Activated naive CD4-positive, alpha-beta T cell treated with anti-CD3 and anti-CD28 coated beads, Interleukin-2, amount 50 U/mL, for 24 hours (primary cell): Measurements from ENCODE around the gene ORC2.
"Not testable (repeated sequence)": the region's sequence is repeated elsewhere in the genome, so short reads cannot be mapped to it uniquely, and the experiment has no call there.

ENCODE experiments used
- H3K27ac Mint-ChIP-seq: one replicate; pipeline ENCODE4 v1.8.0; 2021; ENCODE audit warnings: mild to moderate bottlenecking, mixed read lengths
- H3K27me3 Mint-ChIP-seq: one replicate; pipeline ENCODE4 v1.8.0; 2021; ENCODE audit warnings: mixed read lengths
- H3K36me3 Mint-ChIP-seq: one replicate; pipeline ENCODE4 v1.8.0; 2021; ENCODE audit warnings: mixed read lengths
- H3K4me1 Mint-ChIP-seq: one replicate; pipeline ENCODE4 v1.8.0; 2021; ENCODE audit warnings: mixed read lengths
- H3K4me3 Mint-ChIP-seq: one replicate; pipeline ENCODE4 v1.8.0; 2021; ENCODE audit warnings: mild to moderate bottlenecking, mixed read lengths
- H3K9me3 Mint-ChIP-seq: one replicate; pipeline ENCODE4 v1.8.0; 2021; ENCODE audit warnings: mixed read lengths

ORC2 gene

GRCh38 chr2:200963124-200963917 is at the start of gene ORC2:
ORC2 (minus strand) TSS chr2:200963660; CDS start chr2:200958123, 5,537 bp downstream.
- H3K4me1 Mint-ChIP-seq = peaks cover 78% of the 10 kb centered on the region
- H3K27ac Mint-ChIP-seq = peak within 1 kb of the TSS; percentile 99
- H3K27me3 Mint-ChIP-seq = no peaks in the 10 kb centered on the region
- peak within 1 kb of the TSS; percentile 98 for H3K4me3 Mint-ChIP-seq
- H3K36me3 Mint-ChIP-seq = peaks cover 11% of the 10 kb centered on the region
- no peaks in the 10 kb centered on the region for H3K9me3 Mint-ChIP-seq

- no peaks in the 10 kb centered on the region for H3K27me3 Mint-ChIP-seq
- H3K4me3 Mint-ChIP-seq = no peak overlapping the region
- no peaks in the 10 kb centered on the region for H3K9me3 Mint-ChIP-seq
- H3K4me1 Mint-ChIP-seq = no peaks in the 10 kb centered on the region
- no peak overlapping the region for H3K27ac Mint-ChIP-seq
- H3K36me3 Mint-ChIP-seq = peaks cover 3% of the 10 kb centered on the region
These were observed 44.9 kb upstream of the ORC2 start for GRCh38 chr2:201008296-201008829.

- Mint-ChIP-seq H3K4me1 (no peaks in the 10 kb centered on the region), H3K27me3 (no peaks in the 10 kb centered on the region), H3K27ac (no peak overlapping the region), H3K9me3 (no peaks in the 10 kb centered on the region), H3K36me3 (peaks cover 3% of the 10 kb centered on the region), H3K4me3 (no peak overlapping the region)
These were observed 44.1 kb upstream of the ORC2 start for GRCh38 chr2:201007584-201007998.

GRCh38 chr2:201006704-201007103 is 43.2 kb upstream of the ORC2 start:
- no peak overlapping the region for H3K27ac Mint-ChIP-seq
- peaks cover 5% of the 10 kb centered on the region for H3K36me3 Mint-ChIP-seq
- H3K4me1 Mint-ChIP-seq = no peaks in the 10 kb centered on the region
- H3K9me3 Mint-ChIP-seq = no peaks in the 10 kb centered on the region
- no peaks in the 10 kb centered on the region for H3K27me3 Mint-ChIP-seq
- no peak overlapping the region for H3K4me3 Mint-ChIP-seq

- Mint-ChIP-seq H3K27me3 (no peaks in the 10 kb centered on the region), H3K4me3 (no peak overlapping the region), H3K4me1 (no peaks in the 10 kb centered on the region), H3K27ac (no peak overlapping the region), H3K36me3 (peaks cover 5% of the 10 kb centered on the region), H3K9me3 (no peaks in the 10 kb centered on the region)
These were observed 40.9 kb upstream of the ORC2 start for GRCh38 chr2:201004370-201004769.

- H3K9me3 Mint-ChIP-seq = no peaks in the 10 kb centered on the region
- no peaks in the 10 kb centered on the region for H3K27me3 Mint-ChIP-seq
- H3K4me3 Mint-ChIP-seq = no peak overlapping the region
- no peaks in the 10 kb centered on the region for H3K4me1 Mint-ChIP-seq
- H3K36me3 Mint-ChIP-seq = peaks cover 20% of the 10 kb centered on the region
- H3K27ac Mint-ChIP-seq = no peak overlapping the region
These were observed 29.6 kb upstream of the ORC2 start for GRCh38 chr2:200993097-200993496.

GRCh38 chr2:200987137-200987536 is 23.7 kb upstream of the ORC2 start:
- Mint-ChIP-seq H3K4me3 (no peak overlapping the region), H3K36me3 (peaks cover 16% of the 10 kb centered on the region), H3K27ac (peak overlapping the region; percentile 38)

GRCh38 chr2:200985799-200986198 is 22.3 kb upstream of the ORC2 start:
- Mint-ChIP-seq H3K27ac (no peak overlapping the region), H3K4me3 (no peak overlapping the region), H3K36me3 (peaks cover 13% of the 10 kb centered on the region), H3K27me3 (no peaks in the 10 kb centered on the region), H3K9me3 (no peaks in the 10 kb centered on the region), H3K4me1 (no peaks in the 10 kb centered on the region)

More at GRCh38 chr2:200987137-200987536, 23.7 kb upstream of the ORC2 start:
- no peaks in the 10 kb centered on the region for H3K27me3 Mint-ChIP-seq
- no peaks in the 10 kb centered on the region for H3K9me3 Mint-ChIP-seq
- no peaks in the 10 kb centered on the region for H3K4me1 Mint-ChIP-seq

GRCh38 chr2:200976710-200977109 is 13.2 kb upstream of the ORC2 start:
- H3K27ac Mint-ChIP-seq = no peak overlapping the region

GRCh38 chr2:200975672-200976071 is 12.2 kb upstream of the ORC2 start:
- H3K36me3 Mint-ChIP-seq = peaks cover under 1% of the 10 kb centered on the region
- no peak overlapping the region for H3K4me3 Mint-ChIP-seq
- H3K27ac Mint-ChIP-seq = no peak overlapping the region
- H3K4me1 Mint-ChIP-seq = no peaks in the 10 kb centered on the region
- no peaks in the 10 kb centered on the region for H3K9me3 Mint-ChIP-seq
- no peaks in the 10 kb centered on the region for H3K27me3 Mint-ChIP-seq

More at GRCh38 chr2:200976710-200977109, 13.2 kb upstream of the ORC2 start:
- no peaks in the 10 kb centered on the region for H3K9me3 Mint-ChIP-seq
- no peaks in the 10 kb centered on the region for H3K4me1 Mint-ChIP-seq
- H3K36me3 Mint-ChIP-seq = peaks cover 5% of the 10 kb centered on the region
- no peak overlapping the region for H3K4me3 Mint-ChIP-seq
- H3K27me3 Mint-ChIP-seq = no peaks in the 10 kb centered on the region

GRCh38 chr2:200970057-200970456 is 6.6 kb upstream of the ORC2 start:
- H3K9me3 Mint-ChIP-seq, H3K27me3 Mint-ChIP-seq, H3K27ac Mint-ChIP-seq, H3K4me3 Mint-ChIP-seq, H3K36me3 Mint-ChIP-seq: not testable (repeated sequence)
- H3K4me1 Mint-ChIP-seq = peaks cover 34% of the 10 kb centered on the region

GRCh38 chr2:200968735-200969134 is 5.3 kb upstream of the ORC2 start:
- no peaks in the 10 kb centered on the region for H3K9me3 Mint-ChIP-seq
- peak overlapping the region; percentile 78 for H3K27ac Mint-ChIP-seq
- H3K36me3 Mint-ChIP-seq = peaks cover 3% of the 10 kb centered on the region
- peaks cover 47% of the 10 kb centered on the region for H3K4me1 Mint-ChIP-seq
- no peaks in the 10 kb centered on the region for H3K27me3 Mint-ChIP-seq
- no peak overlapping the region for H3K4me3 Mint-ChIP-seq

- H3K27me3 Mint-ChIP-seq = no peaks in the 10 kb centered on the region
- H3K36me3 Mint-ChIP-seq = peaks cover 3% of the 10 kb centered on the region
- H3K27ac Mint-ChIP-seq = peak overlapping the region; percentile 78
- no peaks in the 10 kb centered on the region for H3K9me3 Mint-ChIP-seq
- H3K4me3 Mint-ChIP-seq = no peak overlapping the region
- peaks cover 50% of the 10 kb centered on the region for H3K4me1 Mint-ChIP-seq
These were observed 4.7 kb upstream of the ORC2 start for GRCh38 chr2:200968162-200968561.

- peak overlapping the region; percentile 59 for H3K27ac Mint-ChIP-seq
- H3K4me1 Mint-ChIP-seq = peaks cover 64% of the 10 kb centered on the region
- H3K4me3 Mint-ChIP-seq = no peak overlapping the region
These were observed 3.3 kb upstream of the ORC2 start for GRCh38 chr2:200966770-200967169.

GRCh38 chr2:200964498-200964897 is 1.0 kb upstream of the ORC2 start:
- peaks cover 6% of the 10 kb centered on the region for H3K36me3 Mint-ChIP-seq
- no peaks in the 10 kb centered on the region for H3K9me3 Mint-ChIP-seq
- peaks cover 77% of the 10 kb centered on the region for H3K4me1 Mint-ChIP-seq

More at GRCh38 chr2:200966770-200967169, 3.3 kb upstream of the ORC2 start:
- Mint-ChIP-seq H3K27me3 (no peaks in the 10 kb centered on the region), H3K36me3 (peaks cover 5% of the 10 kb centered on the region), H3K9me3 (no peaks in the 10 kb centered on the region)

GRCh38 chr2:200963918-200964252 is 425 bp upstream of the ORC2 start:
- Mint-ChIP-seq H3K4me3 (peak overlapping the region; percentile 98), H3K4me1 (peaks cover 79% of the 10 kb centered on the region), H3K27ac (peak overlapping the region; percentile 99)
- H3K36me3 Mint-ChIP-seq, H3K27me3 Mint-ChIP-seq, H3K9me3 Mint-ChIP-seq: not testable (repeated sequence)

More at GRCh38 chr2:200964498-200964897, 1.0 kb upstream of the ORC2 start:
- Mint-ChIP-seq H3K4me3 (peak overlapping the region; percentile 98), H3K27ac (peak overlapping the region; percentile 99), H3K27me3 (no peaks in the 10 kb centered on the region)
